HL-60 (cell line): Measurements from ENCODE around the gene LRRC1.

ENCODE experiments used
- DNase-seq, 2 experiments: peaks; one replicate each; pipeline ENCODE4 v3.0.0-alpha.2; 2010 to 2020; ENCODE audit warnings: low read depth in 1 of 2, low spot score in 1 of 2
- H3K27ac ChIP-seq: fragments of 250-450 bp; sonication (Bioruptor Pico); replicated peaks from 2 replicates; pipeline ENCODE4 v1.5.1; 2020; ENCODE audit warnings: mild to moderate bottlenecking, moderate library complexity
- H3K27me3 ChIP-seq: fragments of 250-450 bp; sonication (Bioruptor Pico); 2 replicates; pipeline ENCODE4 v1.5.1; 2021; ENCODE audit warnings: mild to moderate bottlenecking, moderate library complexity; ENCODE audit not compliant: insufficient read depth, poor library complexity, severe bottlenecking
- H3K4me3 ChIP-seq: replicated peaks from 2 replicates; pipeline ENCODE4 v1.5.1; 2011; ENCODE audit warnings: mild to moderate bottlenecking, control low read depth, low read length; ENCODE audit not compliant: insufficient read depth
- GABPA ChIP-seq: IDR thresholded peaks from 2 replicates; pipeline ENCODE4 v1.6.1; 2012; ENCODE audit warnings: low read depth
- POLR2AphosphoS5 ChIP-seq: IDR thresholded peaks from 2 replicates; pipeline ENCODE4 v1.6.1; 2012; ENCODE audit warnings: low read depth
- SPI1 ChIP-seq: IDR thresholded peaks from 2 replicates; pipeline ENCODE4 v1.6.1; 2012; ENCODE audit warnings: low read depth, mild to moderate bottlenecking, borderline replicate concordance
- TF ChIP-seq, protein P1 (sequence below): IDR thresholded peaks from 2 replicates; pipeline ENCODE4 v1.6.1; 2012; ENCODE audit warnings: low read depth; ENCODE audit not compliant: insufficient replicate concordance
- TF ChIP-seq, protein P2 (sequence below): IDR thresholded peaks from one replicate; pipeline ENCODE4 v1.5.1; 2011; ENCODE audit warnings: low read length, control low read depth, inconsistent platforms; ENCODE audit not compliant: insufficient read depth

LRRC1 gene

DNA sequence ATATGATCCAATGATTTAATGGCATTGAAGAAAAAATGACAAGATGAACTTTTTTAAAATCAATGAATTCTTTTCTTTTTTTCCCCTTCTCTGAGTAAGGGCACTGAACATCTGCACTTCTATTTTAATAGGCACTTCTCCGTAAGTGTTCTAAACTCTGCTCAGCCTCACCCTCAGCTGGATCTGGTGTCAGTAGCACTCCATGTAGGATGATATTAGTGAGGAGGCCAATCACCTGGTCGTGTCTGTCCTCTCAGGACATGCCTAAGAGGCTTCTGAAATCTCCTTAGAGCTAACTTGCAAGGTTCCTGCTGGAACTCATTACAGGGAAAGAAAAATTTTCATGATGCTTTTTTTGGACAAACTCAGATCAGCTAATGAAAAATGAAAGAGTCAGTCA, 167.8 kb downstream of the LRRC1 start:
- DNase-seq = no peak
- Histone ChIP-seq H3K27me3 (no peaks in the 10 kb centered on the region), H3K27ac (no peak overlapping the region), H3K4me3 (no peak overlapping the region)
- TF ChIP-seq, protein P1, sequence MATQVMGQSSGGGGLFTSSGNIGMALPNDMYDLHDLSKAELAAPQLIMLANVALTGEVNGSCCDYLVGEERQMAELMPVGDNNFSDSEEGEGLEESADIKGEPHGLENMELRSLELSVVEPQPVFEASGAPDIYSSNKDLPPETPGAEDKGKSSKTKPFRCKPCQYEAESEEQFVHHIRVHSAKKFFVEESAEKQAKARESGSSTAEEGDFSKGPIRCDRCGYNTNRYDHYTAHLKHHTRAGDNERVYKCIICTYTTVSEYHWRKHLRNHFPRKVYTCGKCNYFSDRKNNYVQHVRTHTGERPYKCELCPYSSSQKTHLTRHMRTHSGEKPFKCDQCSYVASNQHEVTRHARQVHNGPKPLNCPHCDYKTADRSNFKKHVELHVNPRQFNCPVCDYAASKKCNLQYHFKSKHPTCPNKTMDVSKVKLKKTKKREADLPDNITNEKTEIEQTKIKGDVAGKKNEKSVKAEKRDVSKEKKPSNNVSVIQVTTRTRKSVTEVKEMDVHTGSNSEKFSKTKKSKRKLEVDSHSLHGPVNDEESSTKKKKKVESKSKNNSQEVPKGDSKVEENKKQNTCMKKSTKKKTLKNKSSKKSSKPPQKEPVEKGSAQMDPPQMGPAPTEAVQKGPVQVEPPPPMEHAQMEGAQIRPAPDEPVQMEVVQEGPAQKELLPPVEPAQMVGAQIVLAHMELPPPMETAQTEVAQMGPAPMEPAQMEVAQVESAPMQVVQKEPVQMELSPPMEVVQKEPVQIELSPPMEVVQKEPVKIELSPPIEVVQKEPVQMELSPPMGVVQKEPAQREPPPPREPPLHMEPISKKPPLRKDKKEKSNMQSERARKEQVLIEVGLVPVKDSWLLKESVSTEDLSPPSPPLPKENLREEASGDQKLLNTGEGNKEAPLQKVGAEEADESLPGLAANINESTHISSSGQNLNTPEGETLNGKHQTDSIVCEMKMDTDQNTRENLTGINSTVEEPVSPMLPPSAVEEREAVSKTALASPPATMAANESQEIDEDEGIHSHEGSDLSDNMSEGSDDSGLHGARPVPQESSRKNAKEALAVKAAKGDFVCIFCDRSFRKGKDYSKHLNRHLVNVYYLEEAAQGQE = no peak
- TF ChIP-seq GABPA (no peak), POLR2AphosphoS5 (no peak), SPI1 (no peak)
- TF ChIP-seq, protein P2, sequence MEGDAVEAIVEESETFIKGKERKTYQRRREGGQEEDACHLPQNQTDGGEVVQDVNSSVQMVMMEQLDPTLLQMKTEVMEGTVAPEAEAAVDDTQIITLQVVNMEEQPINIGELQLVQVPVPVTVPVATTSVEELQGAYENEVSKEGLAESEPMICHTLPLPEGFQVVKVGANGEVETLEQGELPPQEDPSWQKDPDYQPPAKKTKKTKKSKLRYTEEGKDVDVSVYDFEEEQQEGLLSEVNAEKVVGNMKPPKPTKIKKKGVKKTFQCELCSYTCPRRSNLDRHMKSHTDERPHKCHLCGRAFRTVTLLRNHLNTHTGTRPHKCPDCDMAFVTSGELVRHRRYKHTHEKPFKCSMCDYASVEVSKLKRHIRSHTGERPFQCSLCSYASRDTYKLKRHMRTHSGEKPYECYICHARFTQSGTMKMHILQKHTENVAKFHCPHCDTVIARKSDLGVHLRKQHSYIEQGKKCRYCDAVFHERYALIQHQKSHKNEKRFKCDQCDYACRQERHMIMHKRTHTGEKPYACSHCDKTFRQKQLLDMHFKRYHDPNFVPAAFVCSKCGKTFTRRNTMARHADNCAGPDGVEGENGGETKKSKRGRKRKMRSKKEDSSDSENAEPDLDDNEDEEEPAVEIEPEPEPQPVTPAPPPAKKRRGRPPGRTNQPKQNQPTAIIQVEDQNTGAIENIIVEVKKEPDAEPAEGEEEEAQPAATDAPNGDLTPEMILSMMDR = no peak

DNA sequence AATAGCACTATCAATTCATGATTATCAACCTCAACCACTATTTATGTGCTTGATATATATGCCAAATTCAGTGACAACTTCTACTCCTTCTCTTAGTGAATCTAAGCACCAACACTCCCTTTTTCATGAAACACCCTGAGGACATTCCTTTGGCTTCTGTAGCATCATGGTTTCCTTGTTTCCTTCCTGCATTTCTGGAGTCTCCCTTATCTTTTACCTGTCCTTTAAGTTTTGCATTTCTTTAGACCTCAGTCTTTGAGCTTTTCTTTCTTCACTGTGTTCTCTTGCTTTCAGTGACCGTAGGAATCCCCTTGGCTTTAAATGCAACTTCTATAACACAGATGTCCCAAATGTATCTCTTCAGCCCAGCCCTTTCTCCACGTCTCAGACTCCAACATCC, 172.6 kb downstream of the LRRC1 start:
- TF ChIP-seq, protein P2 = no peak
- TF ChIP-seq POLR2AphosphoS5 = no peak
- TF ChIP-seq SPI1 = no peak
- no peak for TF ChIP-seq GABPA
- TF ChIP-seq, protein P1 = no peak
- no peak for DNase-seq
- Histone ChIP-seq H3K27me3 (peaks cover 2% of the 10 kb centered on the region), H3K27ac (no peak overlapping the region), H3K4me3 (no peak overlapping the region)
